NCI-H1105 treated with DMSO at 0.1 percent for 48 hours (cell line): Measurements from ENCODE around the gene RBM45.
"Not testable (repeated sequence)": the region's sequence is repeated elsewhere in the genome, so short reads cannot be mapped to it uniquely, and the experiment has no call there.

ENCODE experiments used
- DNase-seq: peaks from one replicate; lab custom pipeline; 2025; lab: John Stamatoyannopoulos, UW

The RBM45 gene, protein sequence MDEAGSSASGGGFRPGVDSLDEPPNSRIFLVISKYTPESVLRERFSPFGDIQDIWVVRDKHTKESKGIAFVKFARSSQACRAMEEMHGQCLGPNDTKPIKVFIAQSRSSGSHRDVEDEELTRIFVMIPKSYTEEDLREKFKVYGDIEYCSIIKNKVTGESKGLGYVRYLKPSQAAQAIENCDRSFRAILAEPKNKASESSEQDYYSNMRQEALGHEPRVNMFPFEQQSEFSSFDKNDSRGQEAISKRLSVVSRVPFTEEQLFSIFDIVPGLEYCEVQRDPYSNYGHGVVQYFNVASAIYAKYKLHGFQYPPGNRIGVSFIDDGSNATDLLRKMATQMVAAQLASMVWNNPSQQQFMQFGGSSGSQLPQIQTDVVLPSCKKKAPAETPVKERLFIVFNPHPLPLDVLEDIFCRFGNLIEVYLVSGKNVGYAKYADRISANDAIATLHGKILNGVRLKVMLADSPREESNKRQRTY

DNA sequence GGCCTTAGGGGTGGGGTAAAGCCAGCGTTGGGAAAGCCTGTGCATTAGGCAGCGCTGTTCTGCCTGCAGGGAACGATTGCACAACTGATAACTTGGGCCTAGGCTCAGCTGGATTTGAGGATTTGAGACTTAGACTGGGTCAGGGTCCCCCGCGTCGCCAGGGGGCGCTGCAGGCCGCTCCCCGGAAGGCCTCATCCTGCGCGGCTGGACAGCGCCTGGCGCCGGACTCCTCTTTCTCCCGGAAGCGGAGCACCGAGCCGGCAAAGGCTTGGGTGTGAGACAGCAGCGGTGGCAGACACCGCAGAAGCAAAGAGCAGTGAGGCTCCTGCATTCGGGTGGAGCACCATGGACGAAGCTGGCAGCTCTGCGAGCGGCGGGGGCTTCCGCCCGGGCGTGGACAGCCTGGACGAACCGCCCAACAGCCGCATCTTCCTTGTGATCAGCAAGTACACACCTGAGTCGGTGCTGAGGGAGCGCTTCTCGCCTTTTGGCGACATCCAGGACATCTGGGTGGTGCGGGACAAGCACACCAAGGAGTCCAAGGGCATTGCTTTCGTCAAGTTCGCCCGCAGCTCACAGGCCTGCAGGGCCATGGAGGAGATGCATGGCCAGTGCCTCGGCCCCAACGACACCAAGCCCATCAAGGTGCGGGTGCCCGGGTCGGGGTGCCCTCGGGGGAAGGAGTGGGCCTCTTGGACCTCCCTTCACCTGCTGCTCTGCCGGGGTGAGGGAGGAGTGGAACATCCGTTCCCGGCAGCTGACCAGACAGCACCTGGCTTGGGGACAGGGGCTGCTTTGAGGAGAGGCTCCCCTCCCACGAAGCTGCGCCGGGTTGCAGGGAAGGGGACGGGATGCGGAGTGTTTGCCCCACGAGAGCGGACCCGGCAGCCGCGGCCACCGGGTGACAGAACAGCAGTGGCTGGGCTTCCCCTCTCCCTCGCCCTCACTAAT, at the start of gene RBM45:
Gene RBM45, plus strand, starts transcription at position 236 of the 951 bp plus-strand sequence. Its CDS starts 110 bp downstream, at position 346.
- peak; percentile 84 for DNase-seq

DNA sequence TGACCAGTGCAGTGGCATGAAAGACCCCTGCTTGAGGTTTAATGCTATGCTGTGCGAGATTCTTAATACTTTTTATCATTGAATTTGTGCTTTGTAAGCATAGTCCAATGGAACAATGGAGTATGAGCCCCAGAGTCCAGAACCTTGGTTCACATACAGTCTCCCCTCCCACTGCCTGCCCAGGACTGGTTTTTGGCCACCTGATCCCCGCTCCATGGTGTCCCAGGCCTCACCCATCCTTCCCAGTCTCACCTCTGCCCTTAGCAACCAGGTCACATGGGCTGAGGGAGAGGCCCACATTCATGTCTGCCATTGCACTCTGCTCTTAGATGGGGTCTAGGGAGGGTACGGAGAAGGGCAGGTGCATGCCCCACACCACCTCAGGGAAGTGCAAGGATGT, 45.9 kb upstream of the RBM45 start:
- DNase-seq = no peak

DNA sequence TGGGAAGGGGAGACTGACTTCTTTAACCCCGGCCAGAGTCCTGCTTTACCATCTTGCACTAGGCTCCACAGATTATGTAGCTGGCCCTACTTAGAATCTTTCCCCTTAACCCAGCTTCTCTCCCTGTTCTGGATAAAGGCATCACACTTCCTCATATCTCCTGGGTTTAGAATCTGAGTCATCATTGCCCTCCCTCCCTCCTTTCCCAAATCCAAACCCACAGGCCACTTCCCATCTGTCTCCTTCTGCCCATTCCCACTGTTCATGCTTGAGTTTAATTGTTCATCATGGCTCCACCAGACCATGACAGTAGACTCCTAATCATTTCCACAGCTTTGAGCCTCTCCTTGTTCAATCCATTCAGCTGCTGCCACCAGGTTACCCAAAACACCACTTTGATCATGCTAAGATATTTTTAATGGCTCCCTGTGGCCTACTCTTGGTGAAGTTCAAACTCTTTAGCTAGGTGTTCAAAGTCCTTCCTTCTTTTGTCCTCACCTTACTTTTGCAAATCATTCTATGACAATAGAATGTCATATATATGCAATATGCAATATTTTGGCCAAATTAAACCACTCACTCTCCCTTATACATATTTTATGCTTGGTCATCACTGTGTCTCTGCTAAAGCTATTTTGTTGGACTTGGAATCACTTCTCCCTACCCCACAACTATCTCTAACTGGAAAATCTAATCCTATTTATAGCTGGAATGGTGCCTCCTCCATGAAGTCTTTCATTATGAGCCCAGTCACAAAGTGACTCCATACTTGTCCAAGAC, 45.2 kb upstream of the RBM45 start:
- no peak for DNase-seq

DNA sequence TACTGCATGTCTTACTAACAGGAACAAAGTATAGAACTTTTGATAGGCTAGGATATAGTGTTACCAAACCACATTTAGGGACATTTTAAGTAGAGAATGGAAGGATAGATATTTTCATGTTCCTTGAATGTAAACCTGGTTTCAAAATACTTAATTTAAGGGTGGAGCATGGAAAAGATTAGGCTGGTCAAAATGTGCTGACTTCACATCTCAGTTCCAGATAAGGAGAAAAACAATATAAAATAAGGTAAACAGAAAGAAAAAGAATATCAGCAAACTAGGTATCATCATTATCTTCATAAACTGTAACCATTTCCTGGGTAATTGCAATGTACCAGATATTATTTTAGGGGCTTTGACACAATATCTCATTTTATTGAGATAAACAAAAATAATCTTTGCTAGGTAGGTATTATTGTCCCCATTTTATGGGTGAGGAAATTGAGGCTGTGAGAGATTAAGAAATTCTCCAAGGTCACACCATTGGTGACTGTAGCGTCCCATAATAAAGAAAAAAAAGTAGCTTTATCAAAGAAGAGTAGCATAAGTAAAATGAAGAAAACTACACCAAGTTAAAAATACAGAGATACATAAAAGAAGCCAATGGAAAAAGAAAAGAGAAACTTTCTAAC, 43.3 kb upstream of the RBM45 start:
- no peak for DNase-seq

DNA sequence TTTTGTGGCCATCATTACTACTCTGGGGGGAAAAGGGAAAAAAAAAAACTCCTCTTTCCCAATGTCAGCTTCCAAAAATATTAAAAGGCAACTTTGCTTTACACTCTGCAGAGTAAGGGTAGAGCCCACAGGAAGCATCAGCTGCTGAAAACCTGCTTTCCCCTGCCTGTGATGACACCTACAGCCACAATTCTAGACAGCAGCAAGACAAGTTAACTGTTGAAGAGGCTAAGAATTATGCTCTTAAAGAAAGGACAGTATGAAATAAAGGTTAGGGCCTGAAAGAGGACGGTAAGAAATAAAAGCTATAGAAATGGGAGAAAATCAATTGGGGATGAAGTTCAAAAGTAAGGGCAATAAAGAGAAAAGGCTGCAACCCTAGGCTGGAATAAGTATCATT, 42.7 kb upstream of the RBM45 start:
- DNase-seq = no peak

DNA sequence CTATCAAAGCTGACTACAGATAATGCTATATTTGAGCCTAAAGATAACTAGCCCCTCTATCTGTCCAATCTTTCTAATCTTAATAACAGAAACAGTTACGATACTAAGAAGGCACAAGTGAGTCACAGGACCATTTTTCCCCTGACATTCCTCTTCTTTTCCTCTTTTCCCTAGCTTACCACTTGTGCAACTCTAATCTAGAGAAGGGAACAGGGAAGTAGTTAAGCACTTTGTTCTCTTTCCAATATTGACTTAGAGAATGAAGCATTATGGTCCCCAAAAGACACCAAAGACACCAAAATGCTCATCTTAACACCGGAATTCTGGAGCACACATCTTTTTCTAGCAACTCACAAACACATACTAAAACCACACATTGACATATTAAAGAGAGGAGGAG, 41.4 kb upstream of the RBM45 start:
- no peak for DNase-seq

DNA sequence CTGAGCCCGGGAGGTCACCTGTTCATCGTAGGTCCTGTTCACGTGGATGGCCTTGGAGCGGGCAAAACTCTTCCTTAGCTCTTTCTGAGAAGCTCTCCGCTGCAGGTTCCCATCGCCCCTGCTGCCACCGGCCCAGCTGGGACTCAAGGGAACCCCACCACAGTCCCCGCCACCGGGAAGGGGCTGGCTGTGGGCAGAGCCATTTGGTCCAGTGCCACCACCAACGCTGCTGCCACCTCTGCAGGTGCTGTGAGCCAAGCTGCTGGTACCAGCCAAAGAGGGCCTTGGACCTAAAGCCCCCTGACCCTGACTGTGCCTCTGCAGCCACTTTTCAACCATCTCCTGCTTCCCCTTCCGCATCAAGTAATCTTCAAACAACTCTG, 40.2 kb upstream of the RBM45 start:
- DNase-seq = no peak

DNA sequence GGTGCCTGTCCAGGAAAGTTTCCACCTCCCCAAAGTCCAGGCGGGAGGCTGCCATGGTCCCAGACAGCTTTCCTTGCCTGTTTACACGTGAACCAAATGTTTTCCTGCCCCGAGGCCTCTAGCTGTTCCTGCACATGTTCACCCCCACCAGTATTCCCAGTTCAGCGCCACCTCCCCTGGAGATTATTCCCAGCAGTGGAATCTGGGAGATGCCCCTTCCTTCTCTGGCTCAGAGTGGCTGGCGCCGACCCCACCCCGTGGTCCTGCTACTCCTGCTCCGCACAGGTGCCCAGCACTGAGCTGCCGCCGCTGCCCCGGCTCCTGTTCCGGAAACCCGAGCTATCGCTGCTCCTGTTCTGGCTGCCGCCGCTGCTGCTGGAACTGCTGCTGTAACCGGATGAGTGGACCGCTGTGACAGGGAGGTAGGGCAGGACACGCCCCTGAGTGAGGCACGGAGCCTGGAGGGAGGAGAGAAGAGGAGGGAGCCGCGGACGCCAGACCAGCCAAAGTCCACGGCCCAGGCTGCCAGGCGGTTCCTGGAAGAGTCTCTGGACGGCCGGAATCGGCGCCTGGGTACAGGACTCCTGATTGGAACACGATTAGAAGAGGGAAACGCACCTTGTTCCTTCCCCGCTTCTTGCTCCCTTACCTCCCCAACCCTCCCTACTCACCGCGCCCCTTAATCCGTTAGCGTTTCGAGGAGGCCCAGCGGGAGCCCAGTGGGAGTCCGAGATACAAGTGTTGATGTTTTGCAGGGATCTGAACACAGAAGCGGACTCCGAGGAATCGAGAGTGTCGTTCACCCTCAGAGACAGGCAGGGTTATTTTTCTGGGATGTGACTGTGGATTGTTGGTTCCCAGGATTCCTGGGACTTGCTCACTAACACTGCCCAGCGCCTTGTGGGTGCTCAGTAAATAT, 39.6 kb upstream of the RBM45 start, which contains the start of gene PDE11A:
Gene PDE11A, minus strand, starts transcription at position 395 of the 919 bp plus-strand sequence. Its CDS starts 340 bp downstream, at position 55.
- DNase-seq = peak; percentile 68

DNA sequence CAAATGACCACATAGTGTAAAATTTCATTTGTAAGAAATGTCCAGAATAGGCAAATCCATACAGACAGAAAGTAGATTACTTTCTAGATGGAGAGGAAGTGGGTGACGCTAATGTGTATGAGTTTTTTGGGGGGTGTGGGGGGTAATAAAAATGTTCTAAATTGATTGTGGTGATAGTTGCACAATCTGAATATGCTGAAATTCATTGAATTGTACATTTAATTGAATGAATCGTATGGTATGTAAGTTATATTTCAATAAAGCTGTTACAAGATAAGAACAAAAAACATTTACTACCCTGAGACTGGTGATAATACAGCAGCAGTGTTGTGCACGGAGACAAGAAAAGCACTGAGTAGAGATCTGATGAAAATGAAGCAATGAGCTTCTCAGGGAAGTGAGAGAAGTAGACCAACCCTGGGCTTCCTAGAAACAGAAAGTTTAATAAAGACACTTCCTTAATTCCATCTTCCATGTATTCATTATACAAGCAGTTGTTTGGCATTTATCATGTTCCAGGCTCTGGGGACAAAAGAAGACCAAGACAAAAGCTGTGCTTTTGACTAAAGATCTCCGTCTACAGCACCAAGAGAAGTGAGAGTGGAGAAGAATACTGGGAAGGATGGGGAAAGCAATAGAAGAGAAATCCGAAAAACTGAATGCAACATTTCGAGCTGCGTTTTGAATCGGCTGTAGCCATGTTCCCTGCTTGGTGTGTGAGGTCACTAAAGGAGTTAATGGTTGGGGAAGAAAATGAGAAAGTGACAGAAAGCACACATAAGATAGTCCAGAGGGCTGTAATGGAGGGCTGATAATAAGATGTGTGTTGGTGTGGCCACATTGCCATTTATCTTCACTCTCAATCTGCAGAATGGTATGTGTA, 37.9 kb upstream of the RBM45 start:
- no peak for DNase-seq

DNA sequence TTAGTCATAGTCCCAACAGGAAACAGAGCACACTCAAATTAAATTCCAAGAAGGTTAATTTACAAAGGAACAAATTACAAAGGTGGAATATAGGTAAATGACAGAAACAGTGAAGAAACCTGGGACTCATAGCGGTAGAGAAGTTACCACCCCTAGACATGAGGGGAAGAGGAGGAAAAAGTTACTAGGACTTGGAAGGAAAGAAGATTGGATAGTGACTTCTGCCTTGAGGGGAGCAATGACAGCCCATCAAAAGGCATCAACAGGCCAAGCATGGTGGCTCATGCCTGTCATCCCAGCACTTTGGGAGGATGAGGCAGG, 37.3 kb upstream of the RBM45 start:
- no peak for DNase-seq

DNA sequence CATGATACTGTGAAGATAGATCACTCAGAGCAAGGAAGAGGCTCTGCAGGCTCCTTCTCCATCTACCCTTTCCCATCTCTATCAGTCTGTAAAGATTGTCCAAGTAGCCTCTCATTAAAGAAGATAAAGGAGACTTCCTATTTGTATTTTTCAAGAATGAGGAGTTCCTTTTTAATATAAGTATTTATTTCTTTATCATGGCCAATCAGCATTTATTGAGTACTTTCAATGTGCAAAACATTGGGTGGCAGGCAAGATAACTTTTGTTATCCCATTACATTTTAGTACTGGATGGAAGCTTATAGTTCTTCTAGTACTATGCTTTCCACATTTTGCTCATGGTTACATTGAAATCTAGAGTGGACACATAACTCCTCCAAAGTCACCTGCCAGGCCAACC, 36.1 kb upstream of the RBM45 start:
- DNase-seq = no peak

DNA sequence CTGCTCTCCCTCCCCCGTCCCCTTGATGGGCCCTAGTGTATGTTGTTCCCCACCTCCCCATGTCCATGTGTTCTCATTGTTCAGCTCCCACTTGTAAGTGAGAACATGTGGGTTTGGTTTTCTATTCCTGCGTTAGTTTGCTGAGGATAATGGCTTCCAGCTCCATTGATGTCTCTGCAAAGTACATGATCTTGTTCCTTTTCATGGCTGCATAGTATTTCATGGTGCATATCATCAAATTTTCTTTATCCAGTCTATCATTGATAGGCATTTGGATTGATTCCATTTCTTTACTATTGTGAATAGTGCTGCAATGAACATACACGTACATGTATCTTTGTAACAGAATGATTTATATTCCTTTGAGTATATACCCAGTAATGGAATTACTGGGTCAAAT, 33.0 kb upstream of the RBM45 start:
- not testable (repeated sequence) for DNase-seq

DNA sequence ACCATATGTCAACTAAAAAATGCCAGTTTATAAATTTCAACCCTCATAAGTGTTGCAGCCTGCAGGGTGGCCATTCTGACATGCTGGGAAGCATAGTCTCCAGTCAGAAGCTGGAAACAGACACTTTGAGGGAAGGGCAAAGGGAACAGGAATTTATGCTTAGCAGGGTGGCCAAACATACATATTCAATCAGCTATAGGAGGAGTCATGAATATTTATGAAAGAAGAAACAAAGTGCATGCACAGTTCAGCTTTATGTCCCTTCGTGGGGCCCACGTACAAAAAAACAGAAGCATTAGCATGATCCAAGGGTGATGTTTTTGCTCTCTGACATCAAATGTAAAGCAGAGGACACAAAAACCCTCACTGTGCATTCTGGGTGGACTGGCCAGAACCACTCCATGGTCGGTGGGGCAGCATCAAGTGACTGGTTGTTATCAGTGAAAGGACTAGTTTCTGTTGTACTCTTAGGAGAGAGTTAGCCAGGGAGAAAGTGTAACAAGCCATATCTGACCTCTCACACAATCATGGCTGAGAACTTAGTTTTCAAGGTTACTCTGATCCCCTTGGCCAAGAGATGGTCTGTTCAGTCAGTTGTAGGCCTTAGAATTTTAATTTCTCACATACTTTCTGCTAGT, 29.7 kb upstream of the RBM45 start:
- DNase-seq = no peak

DNA sequence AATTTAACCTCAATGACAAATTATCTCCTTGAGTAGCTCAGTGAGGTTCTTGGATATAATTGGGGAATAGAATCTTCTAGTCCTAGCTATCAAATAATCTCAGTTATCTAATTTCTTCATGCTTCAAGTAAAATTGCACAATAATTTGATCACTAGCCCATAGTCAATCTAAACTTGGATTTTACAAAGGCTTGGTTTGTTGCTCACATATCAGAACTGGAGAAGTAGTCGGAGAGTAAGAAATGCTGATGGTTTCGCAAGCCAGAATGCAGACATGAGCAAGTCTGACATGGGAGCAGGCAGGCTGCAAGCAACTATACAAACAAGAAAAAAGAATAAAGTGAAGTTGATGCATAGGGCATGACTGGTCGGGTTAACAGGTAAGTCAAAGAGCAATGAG, 28.0 kb upstream of the RBM45 start:
- no peak for DNase-seq

DNA sequence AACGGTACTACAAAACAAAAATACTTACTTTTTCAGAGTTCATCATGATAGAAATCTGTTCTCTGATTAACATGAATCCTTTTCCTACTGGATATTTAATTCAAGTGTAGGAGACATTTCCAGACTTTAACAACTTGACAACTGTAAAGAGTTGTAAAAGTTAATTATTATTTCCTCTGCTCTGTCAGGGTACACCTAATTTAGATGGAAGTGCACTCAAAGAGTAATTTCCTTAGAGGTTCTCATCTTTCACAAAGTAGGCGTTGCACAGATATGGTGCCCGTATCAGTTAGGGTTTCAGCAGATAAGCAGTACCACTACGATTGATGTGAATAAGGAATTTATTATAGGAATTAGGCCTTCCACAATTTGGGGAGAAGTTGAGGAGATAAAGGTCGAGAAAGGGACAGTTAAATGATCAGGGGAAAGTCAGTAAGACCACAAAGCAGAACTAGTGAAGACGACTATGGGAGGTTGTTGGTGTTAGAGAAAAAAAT, 23.4 kb upstream of the RBM45 start:
- no peak for DNase-seq

DNA sequence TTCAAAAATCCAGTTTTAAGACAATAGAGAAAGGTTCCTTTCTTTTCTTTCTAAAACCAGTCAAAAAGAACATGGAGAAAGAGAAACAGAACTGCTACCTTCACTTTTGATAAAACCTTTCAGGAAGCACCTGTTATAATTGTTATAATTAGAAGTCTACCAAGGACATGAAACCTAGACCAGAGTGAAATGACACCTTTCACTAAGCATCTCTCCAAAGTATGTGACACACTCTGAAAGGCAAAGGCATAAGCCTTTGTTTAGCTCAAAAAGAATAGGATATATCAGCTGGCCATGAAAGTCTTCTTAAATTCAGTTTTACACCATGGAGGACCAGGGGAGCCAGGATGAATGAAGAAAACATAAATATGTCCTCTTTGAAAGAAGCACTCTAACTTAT, 18.8 kb upstream of the RBM45 start:
- DNase-seq = no peak

DNA sequence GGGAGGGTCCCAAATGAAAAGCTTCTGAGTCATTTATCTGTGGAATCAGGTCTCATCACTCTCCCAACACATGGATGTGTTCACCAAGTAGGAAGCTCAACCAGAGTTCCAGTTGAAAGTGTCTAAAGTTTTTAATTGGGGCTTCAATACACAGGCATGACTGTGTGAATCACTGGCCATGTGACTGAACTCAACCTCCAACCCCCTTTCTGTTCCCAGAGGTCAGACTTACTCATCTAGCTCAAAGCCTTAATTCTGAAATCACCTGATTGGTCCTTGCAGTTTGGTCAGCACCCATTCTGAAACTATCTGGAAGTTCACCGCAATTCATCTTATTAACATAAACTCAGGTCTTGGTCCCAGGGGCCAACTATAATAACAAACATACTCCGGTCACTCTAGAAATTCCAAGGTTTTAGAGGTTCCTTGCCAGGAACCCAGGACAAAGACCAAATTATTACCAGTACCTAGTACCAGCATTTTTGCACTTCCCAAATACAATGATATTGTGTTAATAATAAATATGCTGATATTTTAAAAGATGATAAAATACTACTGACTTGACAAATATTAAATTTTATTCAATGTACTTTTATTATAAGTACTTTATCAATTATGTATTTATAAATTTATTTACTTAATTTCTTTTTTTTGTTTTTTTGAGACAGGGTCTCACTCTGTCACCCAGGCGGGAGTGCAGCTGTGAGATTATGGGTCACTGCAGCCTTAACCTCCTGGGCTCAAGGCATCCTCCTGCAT, 10.7 kb upstream of the RBM45 start:
- DNase-seq = no peak

DNA sequence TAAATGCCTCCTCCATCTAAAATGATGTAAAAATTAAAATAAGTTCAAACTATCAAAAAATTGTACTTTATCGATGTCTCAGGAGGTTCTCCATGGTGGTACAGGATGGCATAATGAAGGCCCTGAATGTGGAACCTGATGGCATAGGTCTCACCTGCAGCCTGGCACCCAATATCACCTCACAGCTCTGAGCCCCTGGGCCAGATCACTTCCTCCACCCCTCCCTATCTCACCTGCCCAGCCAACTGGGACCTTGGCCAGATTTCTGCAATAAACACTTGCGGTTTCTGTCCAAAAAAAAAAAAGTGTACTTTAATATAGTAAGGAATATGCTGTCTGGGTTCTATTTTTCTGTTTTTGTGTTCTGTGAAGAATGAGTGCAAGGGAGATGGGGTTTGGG, 6.7 kb upstream of the RBM45 start:
- DNase-seq = peak; percentile 10
